HL-60 (cell line): Measurements from ENCODE around the gene DDX49.

Source experiments
- DNase-seq, 2 experiments: peaks; one replicate each; pipeline ENCODE4 v3.0.0-alpha.2; 2010 to 2020; ENCODE audit warnings: low read depth in 1 of 2, low spot score in 1 of 2
- H3K27ac ChIP-seq: fragments of 250-450 bp; sonication (Bioruptor Pico); replicated peaks from 2 replicates; pipeline ENCODE4 v1.5.1; 2020; ENCODE audit warnings: mild to moderate bottlenecking, moderate library complexity
- H3K27me3 ChIP-seq: fragments of 250-450 bp; sonication (Bioruptor Pico); 2 replicates; pipeline ENCODE4 v1.5.1; 2021; ENCODE audit warnings: mild to moderate bottlenecking, moderate library complexity; ENCODE audit not compliant: insufficient read depth, poor library complexity, severe bottlenecking
- H3K4me3 ChIP-seq: replicated peaks from 2 replicates; pipeline ENCODE4 v1.5.1; 2011; ENCODE audit warnings: mild to moderate bottlenecking, control low read depth, low read length; ENCODE audit not compliant: insufficient read depth
- GABPA ChIP-seq: IDR thresholded peaks from 2 replicates; pipeline ENCODE4 v1.6.1; 2012; ENCODE audit warnings: low read depth
- POLR2AphosphoS5 ChIP-seq: IDR thresholded peaks from 2 replicates; pipeline ENCODE4 v1.6.1; 2012; ENCODE audit warnings: low read depth
- REST ChIP-seq: IDR thresholded peaks from 2 replicates; pipeline ENCODE4 v1.6.1; 2012; ENCODE audit warnings: low read depth; ENCODE audit not compliant: insufficient replicate concordance
- SPI1 ChIP-seq: IDR thresholded peaks from 2 replicates; pipeline ENCODE4 v1.6.1; 2012; ENCODE audit warnings: low read depth, mild to moderate bottlenecking, borderline replicate concordance
- TF ChIP-seq, protein P1 (sequence below): IDR thresholded peaks from one replicate; pipeline ENCODE4 v1.5.1; 2011; ENCODE audit warnings: low read length, control low read depth, inconsistent platforms; ENCODE audit not compliant: insufficient read depth

DDX49 gene

DNA sequence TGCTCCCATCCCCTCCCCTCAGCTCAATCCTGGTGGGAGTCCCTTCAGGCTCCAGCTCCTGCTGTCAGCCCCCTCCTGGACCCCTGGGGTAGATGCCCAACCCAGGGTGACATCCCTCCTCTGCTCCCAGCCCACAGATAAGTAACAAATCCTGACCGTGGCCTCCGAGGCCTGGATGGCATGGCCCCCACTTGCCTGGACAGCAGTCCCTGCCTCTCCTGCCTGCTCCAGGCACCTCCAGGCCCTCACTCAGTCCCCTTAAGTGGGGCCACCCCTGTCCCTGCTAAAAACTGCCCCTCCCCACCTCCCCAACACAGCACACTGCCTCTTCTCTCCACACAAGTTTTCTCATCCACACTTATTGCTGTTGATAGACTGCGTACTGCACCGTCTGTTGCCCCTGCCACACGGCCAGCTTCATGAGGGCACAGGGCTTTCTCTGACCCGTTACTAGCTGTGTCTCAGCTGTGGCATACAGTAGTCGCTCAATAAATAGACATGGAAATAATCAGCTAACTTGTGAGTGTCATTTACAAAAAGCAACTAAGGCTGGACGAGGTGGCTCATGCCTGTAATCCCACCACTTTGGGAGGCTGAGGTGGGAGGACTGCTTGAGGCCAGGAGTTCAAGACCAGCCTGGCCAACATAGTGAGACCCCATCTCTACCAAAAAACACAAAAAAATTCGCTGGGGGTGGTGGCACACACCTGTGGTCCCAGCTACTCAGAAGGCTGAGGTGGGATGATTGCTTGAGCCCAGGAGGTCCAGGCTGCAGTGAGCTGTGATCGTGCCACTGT lies 29.4 kb upstream of the DDX49 start:
- peaks cover 16% of the 10 kb centered on the region for H3K27me3 ChIP-seq
- no peak overlapping the region for H3K4me3 ChIP-seq
- no peak for DNase-seq
- TF ChIP-seq, protein P1, sequence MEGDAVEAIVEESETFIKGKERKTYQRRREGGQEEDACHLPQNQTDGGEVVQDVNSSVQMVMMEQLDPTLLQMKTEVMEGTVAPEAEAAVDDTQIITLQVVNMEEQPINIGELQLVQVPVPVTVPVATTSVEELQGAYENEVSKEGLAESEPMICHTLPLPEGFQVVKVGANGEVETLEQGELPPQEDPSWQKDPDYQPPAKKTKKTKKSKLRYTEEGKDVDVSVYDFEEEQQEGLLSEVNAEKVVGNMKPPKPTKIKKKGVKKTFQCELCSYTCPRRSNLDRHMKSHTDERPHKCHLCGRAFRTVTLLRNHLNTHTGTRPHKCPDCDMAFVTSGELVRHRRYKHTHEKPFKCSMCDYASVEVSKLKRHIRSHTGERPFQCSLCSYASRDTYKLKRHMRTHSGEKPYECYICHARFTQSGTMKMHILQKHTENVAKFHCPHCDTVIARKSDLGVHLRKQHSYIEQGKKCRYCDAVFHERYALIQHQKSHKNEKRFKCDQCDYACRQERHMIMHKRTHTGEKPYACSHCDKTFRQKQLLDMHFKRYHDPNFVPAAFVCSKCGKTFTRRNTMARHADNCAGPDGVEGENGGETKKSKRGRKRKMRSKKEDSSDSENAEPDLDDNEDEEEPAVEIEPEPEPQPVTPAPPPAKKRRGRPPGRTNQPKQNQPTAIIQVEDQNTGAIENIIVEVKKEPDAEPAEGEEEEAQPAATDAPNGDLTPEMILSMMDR: no peak
- TF ChIP-seq SPI1 (no peak), POLR2AphosphoS5 (no peak), REST (no peak), GABPA (no peak)
- no peak overlapping the region for H3K27ac ChIP-seq

DNA sequence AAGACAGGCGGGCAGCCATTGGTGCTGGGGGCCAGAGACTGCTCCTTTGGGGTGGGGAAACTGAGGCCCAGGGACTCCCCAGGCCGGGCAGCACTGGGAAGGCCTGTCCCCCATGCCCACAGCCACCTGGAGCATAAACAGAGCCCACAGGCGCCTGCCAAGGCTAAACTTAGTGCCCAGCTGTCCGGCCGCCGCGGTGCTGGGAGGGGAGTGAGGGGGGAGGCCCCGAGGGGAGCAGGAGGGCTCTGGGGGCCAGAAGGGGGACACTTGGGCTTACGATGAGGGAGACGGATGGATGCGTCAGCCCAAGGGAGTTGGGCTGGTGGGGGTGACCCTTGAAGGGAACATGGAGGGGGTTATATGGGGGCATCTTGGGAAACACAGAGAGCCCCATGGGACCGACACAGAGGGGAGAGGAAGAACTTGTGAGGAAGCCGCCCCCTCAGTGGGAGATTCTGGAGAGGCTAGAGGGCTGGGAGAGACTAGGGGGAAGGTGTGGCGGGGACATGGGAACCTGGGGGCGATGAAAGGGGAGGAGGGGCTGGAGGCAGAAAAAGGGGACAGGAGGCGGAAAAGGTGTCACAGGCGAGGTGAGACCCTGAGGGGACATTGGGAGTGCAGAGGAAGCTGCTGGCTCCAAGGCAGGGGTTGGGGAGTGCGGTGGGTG lies 25.8 kb upstream of the DDX49 start:
- H3K27me3 ChIP-seq: peaks cover 18% of the 10 kb centered on the region
- H3K4me3 ChIP-seq: no peak overlapping the region
- TF ChIP-seq REST (no peak), POLR2AphosphoS5 (no peak), GABPA (no peak), SPI1 (no peak)
- TF ChIP-seq, protein P1: no peak

DNA sequence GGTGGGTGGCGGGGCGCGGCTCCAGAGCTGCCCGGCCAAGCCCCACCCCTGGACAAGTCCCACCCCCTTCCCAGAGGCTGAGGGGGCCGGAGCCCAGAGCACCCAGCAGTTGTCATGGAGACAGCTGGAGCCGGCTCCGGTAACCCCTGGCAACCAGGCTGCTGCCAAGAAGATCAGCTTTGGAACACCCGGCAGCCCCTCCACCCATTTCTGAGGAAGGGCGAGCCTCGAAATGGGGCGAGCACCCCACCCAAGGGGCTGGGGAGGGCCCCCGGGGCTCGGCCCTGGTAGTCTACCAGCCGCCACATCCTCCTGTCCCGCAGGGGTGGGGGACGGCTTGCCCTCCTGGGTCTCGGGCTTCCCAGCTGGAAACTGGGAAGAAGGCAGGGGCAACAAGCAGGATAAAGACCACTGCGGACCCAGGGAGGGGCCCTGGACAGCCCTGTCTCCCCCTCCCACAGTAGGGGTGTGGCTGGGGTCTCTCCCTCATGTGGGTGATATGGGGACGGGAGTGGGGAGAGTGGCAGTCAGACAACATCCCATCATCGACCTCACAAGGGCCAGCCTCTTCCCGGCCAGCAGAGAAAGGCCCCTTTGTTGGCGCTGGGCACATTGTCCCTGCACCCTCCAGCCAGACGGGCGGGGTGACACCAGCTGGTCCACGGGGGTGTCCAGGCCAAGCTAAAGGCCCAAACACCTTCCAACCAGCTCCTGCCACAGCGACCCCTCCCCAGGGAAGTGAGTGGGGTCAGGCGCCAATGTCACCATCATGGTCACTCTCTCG lies 25.1 kb upstream of the DDX49 start:
- DNase-seq: no peak
- Histone ChIP-seq H3K27ac (no peak overlapping the region), H3K4me3 (peak overlapping the region; percentile 57), H3K27me3 (peaks cover 18% of the 10 kb centered on the region)
- TF ChIP-seq SPI1: no peak
- TF ChIP-seq GABPA: no peak
- no peak for TF ChIP-seq REST
- TF ChIP-seq, protein P1: no peak
- TF ChIP-seq POLR2AphosphoS5: no peak

More for the DNA sequence above, 25.8 kb upstream of the DDX49 start:
- DNase-seq: no peak
- no peak overlapping the region for H3K27ac ChIP-seq
